Mesenchymal stem cell (in vitro differentiated cells and primary cell): Measurements from ENCODE around the gene NUTM2F.
"Not testable (repeated sequence)": the region's sequence is repeated elsewhere in the genome, so short reads cannot be mapped to it uniquely, and the experiment has no call there.

ENCODE experiments used
- DNase-seq: peaks from one replicate; pipeline ENCODE4 v3.0.0-alpha.2; 2013
- H2AFZ ChIP-seq: one replicate; pipeline ENCODE4 v1.6.1; 2013; ENCODE audit warnings: low read depth, mild to moderate bottlenecking, control low read depth, inconsistent platforms, low read length, moderate library complexity
- H2AK5ac ChIP-seq: 2 replicates; pipeline ENCODE4 v1.6.1; 2013; ENCODE audit warnings: low read length, moderate library complexity, mild to moderate bottlenecking, inconsistent platforms; ENCODE audit not compliant: severe bottlenecking
- H2BK120ac ChIP-seq: one replicate; pipeline ENCODE4 v1.6.1; 2013; ENCODE audit warnings: low read depth, mild to moderate bottlenecking, inconsistent platforms, low read length, moderate library complexity
- H2BK12ac ChIP-seq, 2 experiments: one replicate each; pipeline ENCODE4 v1.6.1; 2013; ENCODE audit warnings: inconsistent platforms in 2 of 2, low read length in 2 of 2, mild to moderate bottlenecking in 2 of 2, moderate library complexity in 2 of 2, control low read depth in 1 of 2
- H2BK15ac ChIP-seq: one replicate; pipeline ENCODE4 v1.6.1; 2013; ENCODE audit warnings: mild to moderate bottlenecking, low read depth, inconsistent platforms; ENCODE audit not compliant: poor library complexity, severe bottlenecking
- H2BK5ac ChIP-seq: 2 replicates; pipeline ENCODE4 v1.6.1; 2013; ENCODE audit warnings: low read depth, mild to moderate bottlenecking, low read length, control low read depth, inconsistent platforms; ENCODE audit not compliant: poor library complexity, severe bottlenecking
- H3K14ac ChIP-seq, 2 experiments: one replicate each; pipeline ENCODE4 v1.6.1; 2013; ENCODE audit warnings: inconsistent platforms in 2 of 2, low read length in 2 of 2, control low read depth in 1 of 2, mild to moderate bottlenecking in 1 of 2, moderate library complexity in 1 of 2
- H3K18ac ChIP-seq, 2 experiments: one replicate each; pipeline ENCODE4 v1.6.1; 2013; ENCODE audit warnings: inconsistent platforms in 2 of 2, low read length in 2 of 2, control low read depth in 1 of 2, low read depth in 1 of 2, mild to moderate bottlenecking in 1 of 2
- H3K23ac ChIP-seq, 2 experiments: one replicate each; pipeline ENCODE4 v1.6.1; 2013; ENCODE audit warnings: inconsistent platforms in 2 of 2, low read length in 2 of 2, mild to moderate bottlenecking in 2 of 2, moderate library complexity in 2 of 2, control low read depth in 1 of 2
- H3K27ac ChIP-seq: 2 replicates; pipeline ENCODE4 v1.5.1; 2013; ENCODE audit warnings: mild to moderate bottlenecking, moderate library complexity, low read length, control low read depth, inconsistent platforms; ENCODE audit not compliant: poor library complexity, severe bottlenecking
- H3K27me3 ChIP-seq, 2 experiments: 2 replicates each; pipeline versions ENCODE4 v1.6.1 to v1.7.0; 2013; ENCODE audit warnings: low read length in 2 of 2, mild to moderate bottlenecking in 2 of 2, moderate library complexity in 2 of 2, control low read depth in 1 of 2, inconsistent platforms in 1 of 2; ENCODE audit not compliant: control insufficient read depth in 1 of 2, insufficient read depth in 1 of 2
- H3K36me3 ChIP-seq, 2 experiments: 2 replicates each; pipeline versions ENCODE4 v1.6.1 to v1.7.0; 2013; ENCODE audit warnings: low read length in 2 of 2, control low read depth in 1 of 2, inconsistent platforms in 1 of 2, low read depth in 1 of 2, mild to moderate bottlenecking in 1 of 2; ENCODE audit not compliant: insufficient read depth in 2 of 2, control insufficient read depth in 1 of 2
- H3K4ac ChIP-seq, 2 experiments: one replicate each; pipeline ENCODE4 v1.6.1; 2013; ENCODE audit warnings: inconsistent platforms in 2 of 2, low read length in 2 of 2, mild to moderate bottlenecking in 2 of 2, moderate library complexity in 2 of 2, control low read depth in 1 of 2, low read depth in 1 of 2
- H3K4me1 ChIP-seq: 2 replicates; pipeline ENCODE4 v1.6.1; 2013; ENCODE audit warnings: low read depth, low read length, control low read depth; ENCODE audit not compliant: control insufficient read depth, insufficient read depth
- H3K4me2 ChIP-seq: 2 replicates; pipeline ENCODE4 v1.6.1; 2013; ENCODE audit warnings: low read length, mild to moderate bottlenecking, inconsistent platforms; ENCODE audit not compliant: poor library complexity, severe bottlenecking
- H3K4me3 ChIP-seq, 2 experiments: 2 replicates each; pipeline versions ENCODE4 v1.5.1 to v1.7.0; 2013; ENCODE audit warnings: low read length in 2 of 2, mild to moderate bottlenecking in 2 of 2, control low read depth in 1 of 2, low read depth in 1 of 2; ENCODE audit not compliant: insufficient read depth in 1 of 2
- H3K79me1 ChIP-seq: replicated peaks from 2 replicates; pipeline ENCODE4 v1.6.1; 2013; ENCODE audit warnings: mild to moderate bottlenecking, control low read depth, low read length, inconsistent platforms; ENCODE audit not compliant: poor library complexity, severe bottlenecking
- H3K9ac ChIP-seq: 2 replicates; pipeline ENCODE4 v1.7.0; 2013; ENCODE audit warnings: mild to moderate bottlenecking, low read length, moderate library complexity
- H3K9me3 ChIP-seq: 2 replicates; pipeline ENCODE4 v1.7.0; 2013; ENCODE audit warnings: mild to moderate bottlenecking, low read length; ENCODE audit not compliant: control insufficient read depth
- H4K8ac ChIP-seq: one replicate; pipeline ENCODE4 v1.6.1; 2013; ENCODE audit warnings: inconsistent platforms, mild to moderate bottlenecking, low read length, moderate library complexity
- H4K91ac ChIP-seq: one replicate; pipeline ENCODE4 v1.6.1; 2013; ENCODE audit warnings: mild to moderate bottlenecking, low read length, inconsistent platforms
- WGBS: methylation state at CpG from one replicate; pipeline ENCODE4 v1.1.7; 2013; ENCODE audit warnings: mixed read lengths; 5-methylcytosine and 5-hydroxymethylcytosine counted together

The NUTM2F gene

DNA sequence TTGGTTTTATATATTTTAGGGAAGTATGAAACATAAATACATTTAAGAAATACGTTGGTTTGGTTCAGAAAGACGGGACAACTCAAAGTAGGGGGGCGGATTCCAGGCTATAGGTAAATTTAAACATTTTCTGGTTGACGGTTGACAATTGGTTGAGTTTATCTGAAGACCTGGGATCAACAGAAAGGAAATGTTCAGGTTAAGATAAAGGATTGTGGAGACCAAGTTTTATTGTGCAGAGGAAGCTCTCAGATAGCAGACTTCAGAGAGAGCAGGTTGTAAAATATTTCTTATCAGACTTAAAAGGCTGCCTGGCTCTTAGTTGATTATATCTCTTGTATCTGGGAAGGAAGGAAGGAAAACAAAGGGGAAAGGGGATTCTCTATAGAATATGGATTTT lies 51.4 kb downstream of the NUTM2F start:
- not testable (repeated sequence) for H2AFZ ChIP-seq, H3K14ac ChIP-seq, H2BK15ac ChIP-seq, H2BK120ac ChIP-seq, H4K91ac ChIP-seq, H3K4me3 ChIP-seq, H2AK5ac ChIP-seq, H3K27ac ChIP-seq, H3K4ac ChIP-seq, H4K8ac ChIP-seq, H3K18ac ChIP-seq, H3K27me3 ChIP-seq, H3K9me3 ChIP-seq, H2BK12ac ChIP-seq, DNase-seq, H3K4me2 ChIP-seq, H2BK5ac ChIP-seq, H3K4me1 ChIP-seq, H3K23ac ChIP-seq, H3K9ac ChIP-seq
- Histone ChIP-seq H3K36me3 (peaks cover 8 to 25% of the 10 kb centered on the region in 2 experiments), H3K79me1 (peaks cover 20% of the 10 kb centered on the region)
- WGBS = 83% methylated on average over 4 of the region's 4 CpGs

DNA sequence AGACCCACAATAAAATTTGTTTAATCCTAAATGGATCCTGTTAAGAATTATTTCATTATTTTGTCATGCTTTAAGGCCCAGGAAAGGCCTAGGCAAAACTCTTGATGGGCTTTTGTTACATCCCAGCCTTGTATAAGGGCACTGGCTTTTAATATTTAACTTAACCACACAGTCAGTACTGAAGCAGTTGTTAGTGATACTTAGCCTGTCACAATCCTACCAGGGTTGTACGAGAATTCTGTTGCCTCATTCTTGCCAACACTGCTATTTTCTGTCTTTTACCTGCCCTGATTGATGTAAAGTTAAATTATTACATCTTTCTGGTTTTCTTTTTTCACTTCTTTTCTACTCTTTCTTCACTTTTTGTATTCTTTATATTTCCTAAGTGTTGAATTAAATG lies 58.4 kb downstream of the NUTM2F start:
- Histone ChIP-seq H3K9me3 (no peaks in the 10 kb centered on the region), H4K91ac (no peak overlapping the region), H4K8ac (no peak overlapping the region), H2BK15ac (no peak overlapping the region), H3K4ac (no peak overlapping the region), H3K79me1 (peaks cover 20% of the 10 kb centered on the region), H2AK5ac (no peak overlapping the region), H2AFZ (no peak overlapping the region), H2BK5ac (no peak overlapping the region), H2BK120ac (no peak overlapping the region), H3K27ac (no peak overlapping the region), H2BK12ac (no peak overlapping the region), H3K4me1 (peaks cover 2% of the 10 kb centered on the region), H3K4me2 (no peak overlapping the region), H3K18ac (no peak overlapping the region), H3K4me3 (no peak overlapping the region), H3K23ac (no peak overlapping the region), H3K14ac (no peak overlapping the region), H3K36me3 (no peaks in the 10 kb centered on the region), H3K9ac (no peak overlapping the region), H3K27me3 (no peaks in the 10 kb centered on the region)
- WGBS = 89% methylated on average over 1 of the region's 1 CpG
- DNase-seq = no peak

DNA sequence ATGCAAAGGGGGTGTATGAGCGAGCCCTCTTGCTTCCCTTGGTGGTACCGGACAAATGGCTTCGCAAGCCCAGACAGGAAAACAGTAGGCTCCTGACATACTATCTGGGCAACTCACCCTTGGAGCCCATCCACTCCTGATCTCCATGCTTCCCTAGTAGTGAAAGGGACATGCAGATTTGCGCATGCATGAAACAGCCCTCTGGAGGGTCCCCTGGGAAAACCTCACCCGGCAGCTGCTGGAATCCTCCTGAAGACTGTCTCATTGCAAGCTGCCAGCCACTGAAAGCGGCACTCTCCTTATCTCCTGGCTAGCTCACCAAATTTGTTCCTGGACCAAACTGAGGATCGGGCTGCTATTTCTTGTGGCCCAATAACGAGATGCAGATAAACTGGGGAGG lies 59.2 kb downstream of the NUTM2F start:
- Histone ChIP-seq H2BK15ac (no peak overlapping the region), H3K23ac (no peak overlapping the region), H3K9me3 (no peaks in the 10 kb centered on the region), H3K14ac (no peak overlapping the region), H3K4me3 (no peak overlapping the region), H3K36me3 (no peaks in the 10 kb centered on the region), H2BK5ac (no peak overlapping the region), H4K8ac (no peak overlapping the region), H3K4ac (no peak overlapping the region), H3K4me1 (peaks cover 2% of the 10 kb centered on the region), H3K4me2 (no peak overlapping the region), H3K79me1 (peaks cover 18% of the 10 kb centered on the region), H3K9ac (no peak overlapping the region), H2AK5ac (no peak overlapping the region), H2BK12ac (no peak overlapping the region), H4K91ac (no peak overlapping the region), H2BK120ac (no peak overlapping the region), H2AFZ (no peak overlapping the region), H3K27me3 (no peaks in the 10 kb centered on the region), H3K27ac (no peak overlapping the region), H3K18ac (no peak overlapping the region)
- WGBS = 97% methylated on average over 6 of the region's 8 CpGs
- DNase-seq = no peak
